CD4-positive, alpha-beta T cell (primary cell): Measurements from ENCODE around the gene KLHL20. TPM values are rescaled to one million over a fixed set of nuclear protein-coding genes. Genes with fewer than 3 reads are reported as not detected.

Source experiments
- ATAC-seq: fragments of 200-7000 bp; cut with Tn5 transposase; one replicate; pipeline ENCODE4 v1.10.0; 2022; ENCODE audit warnings: mild to moderate bottlenecking; ENCODE audit not compliant: poor library complexity
- CTCF ChIA-PET: fragments of 350-600 bp; sonication (Branson Sonifier 250); formaldehyde crosslinking; loops from one replicate; lab custom pipeline; 2021; ENCODE audit warnings: antibody characterized with exemption, inconsistent platforms; lab: Charles Lee
- POLR2A ChIA-PET: fragments of 350-600 bp; sonication (Branson Sonifier 250); formaldehyde crosslinking; loops from one replicate; lab custom pipeline; 2021; ENCODE audit warnings: antibody characterized with exemption, inconsistent platforms; lab: Charles Lee
- DNase-seq, 14 experiments: peaks; one replicate each; pipeline ENCODE4 v3.0.0-alpha.2; 2013 to 2020; ENCODE audit warnings: mixed read lengths in 2 of 14
- H3K27ac ChIP-seq, 2 donors: one replicate each; pipeline versions ENCODE4 v1.5.1 to v1.7.0; 2013; ENCODE audit warnings: low read length in 2 of 2, low read depth in 1 of 2, mild to moderate bottlenecking in 1 of 2
- H3K27me3 ChIP-seq, 2 experiments: 1 replicate in 1 of 2; 2 replicates in 1 of 2; pipeline versions ENCODE4 v1.6.1 to v1.7.0; 2013; ENCODE audit warnings: low read length in 2 of 2, control low read depth in 1 of 2, mild to moderate bottlenecking in 1 of 2, moderate library complexity in 1 of 2; ENCODE audit not compliant: insufficient read depth in 2 of 2, control insufficient read depth in 1 of 2
- H3K36me3 ChIP-seq: one replicate; pipeline ENCODE4 v1.6.1; 2013; ENCODE audit warnings: low read length, control low read depth; ENCODE audit not compliant: insufficient read depth
- H3K4me1 ChIP-seq: one replicate; pipeline ENCODE4 v1.6.1; 2013; ENCODE audit warnings: low read length, control low read depth; ENCODE audit not compliant: insufficient read depth
- H3K4me3 ChIP-seq: one replicate; pipeline ENCODE4 v1.5.1; 2013; ENCODE audit warnings: mild to moderate bottlenecking, low read length, moderate library complexity
- H3K9me3 ChIP-seq, 2 experiments: 1 replicate in 1 of 2; 2 replicates in 1 of 2; pipeline versions ENCODE4 v1.6.1 to v1.7.0; 2013; ENCODE audit warnings: low read length in 2 of 2, mild to moderate bottlenecking in 2 of 2, control low read depth in 1 of 2, moderate library complexity in 1 of 2; ENCODE audit not compliant: control insufficient read depth in 1 of 2, insufficient read depth in 1 of 2
- H3K27ac Mint-ChIP-seq: one replicate; pipeline ENCODE4 v1.8.0; 2020; ENCODE audit warnings: mixed read lengths
- H3K27me3 Mint-ChIP-seq: one replicate; pipeline ENCODE4 v1.8.0; 2021; ENCODE audit warnings: mixed read lengths
- H3K36me3 Mint-ChIP-seq: one replicate; pipeline ENCODE4 v1.8.0; 2021; ENCODE audit warnings: low read depth, mixed read lengths
- H3K4me1 Mint-ChIP-seq: one replicate; pipeline ENCODE4 v1.8.0; 2021; ENCODE audit warnings: low read depth, mixed read lengths
- H3K4me3 Mint-ChIP-seq: one replicate; pipeline ENCODE4 v1.8.0; 2020; ENCODE audit warnings: mild to moderate bottlenecking, mixed read lengths
- H3K9me3 Mint-ChIP-seq: one replicate; pipeline ENCODE4 v1.8.0; 2020; ENCODE audit warnings: mixed read lengths
- intact Hi-C, 2 experiments: fragments of 100-400 bp; cut with DNase I in 1 of 2; cut with micrococcal nuclease in 1 of 2; formaldehyde crosslinking; loops; one replicate each; pipeline versions ENCODE4 v1.15.1 to v1.9.0; 2023 to 2025; cut with DNase I, micrococcal nuclease
- total RNA-seq, 174 experiments: library from RNA in 2 of 174; stranded (reverse) in 2 of 174; gene quantifications; one replicate each; pipeline ENCODE4 v1.2.3 and lab custom pipeline; 2021 to 2026
- TF ChIP-seq, protein P1 (sequence below): fragments of 200-600 bp; IDR thresholded peaks from one replicate; pipeline ENCODE4 v1.8.0; 2022; ENCODE audit warnings: antibody characterized with exemption, mild to moderate bottlenecking

The KLHL20 gene
- total RNA-seq, 2 experiments from 2014 or later = 29.4 to 30.4 TPM

DNA sequence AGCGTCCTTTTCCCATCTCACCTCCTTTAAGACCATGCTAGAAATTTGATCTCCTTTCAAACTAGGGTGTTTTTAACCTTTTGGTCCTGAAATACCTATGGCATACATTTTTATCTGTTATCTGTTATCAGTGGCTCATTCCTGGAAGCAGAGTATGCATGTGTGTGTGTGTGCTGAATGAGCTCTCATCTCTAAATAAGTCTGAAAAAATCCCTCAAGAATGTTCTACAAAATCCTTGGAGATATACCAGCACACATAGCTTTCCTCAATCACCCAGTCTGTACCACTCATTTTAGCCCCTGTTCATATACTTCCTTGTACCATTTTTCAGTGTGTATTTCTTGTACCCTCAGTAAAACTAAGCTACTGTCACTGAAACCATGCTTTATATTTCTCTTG is 103.7 kb downstream of the KLHL20 start:
- Mint-ChIP-seq H3K27me3 (no peaks in the 10 kb centered on the region), H3K27ac (no peak overlapping the region), H3K9me3 (no peaks in the 10 kb centered on the region), H3K4me3 (no peak overlapping the region), H3K36me3 (peaks cover 17% of the 10 kb centered on the region), H3K4me1 (peaks cover 39% of the 10 kb centered on the region)
- TF ChIP-seq, protein P1, sequence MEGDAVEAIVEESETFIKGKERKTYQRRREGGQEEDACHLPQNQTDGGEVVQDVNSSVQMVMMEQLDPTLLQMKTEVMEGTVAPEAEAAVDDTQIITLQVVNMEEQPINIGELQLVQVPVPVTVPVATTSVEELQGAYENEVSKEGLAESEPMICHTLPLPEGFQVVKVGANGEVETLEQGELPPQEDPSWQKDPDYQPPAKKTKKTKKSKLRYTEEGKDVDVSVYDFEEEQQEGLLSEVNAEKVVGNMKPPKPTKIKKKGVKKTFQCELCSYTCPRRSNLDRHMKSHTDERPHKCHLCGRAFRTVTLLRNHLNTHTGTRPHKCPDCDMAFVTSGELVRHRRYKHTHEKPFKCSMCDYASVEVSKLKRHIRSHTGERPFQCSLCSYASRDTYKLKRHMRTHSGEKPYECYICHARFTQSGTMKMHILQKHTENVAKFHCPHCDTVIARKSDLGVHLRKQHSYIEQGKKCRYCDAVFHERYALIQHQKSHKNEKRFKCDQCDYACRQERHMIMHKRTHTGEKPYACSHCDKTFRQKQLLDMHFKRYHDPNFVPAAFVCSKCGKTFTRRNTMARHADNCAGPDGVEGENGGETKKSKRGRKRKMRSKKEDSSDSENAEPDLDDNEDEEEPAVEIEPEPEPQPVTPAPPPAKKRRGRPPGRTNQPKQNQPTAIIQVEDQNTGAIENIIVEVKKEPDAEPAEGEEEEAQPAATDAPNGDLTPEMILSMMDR = no peak
- peaks cover 9% of the 10 kb centered on the region for H3K4me1 ChIP-seq
- no peak for DNase-seq
- H3K9me3 ChIP-seq = no peaks in the 10 kb centered on the region
- ChIA-PET POLR2A (no interaction called here), CTCF (no interaction called here)
- no peak overlapping the region for H3K27ac ChIP-seq
- intact Hi-C loops = no loop called here
- peaks cover 7% of the 10 kb centered on the region for H3K36me3 ChIP-seq
- H3K4me3 ChIP-seq = no peak overlapping the region
- no peaks in the 10 kb centered on the region for H3K27me3 ChIP-seq
- ATAC-seq = no peak

DNA sequence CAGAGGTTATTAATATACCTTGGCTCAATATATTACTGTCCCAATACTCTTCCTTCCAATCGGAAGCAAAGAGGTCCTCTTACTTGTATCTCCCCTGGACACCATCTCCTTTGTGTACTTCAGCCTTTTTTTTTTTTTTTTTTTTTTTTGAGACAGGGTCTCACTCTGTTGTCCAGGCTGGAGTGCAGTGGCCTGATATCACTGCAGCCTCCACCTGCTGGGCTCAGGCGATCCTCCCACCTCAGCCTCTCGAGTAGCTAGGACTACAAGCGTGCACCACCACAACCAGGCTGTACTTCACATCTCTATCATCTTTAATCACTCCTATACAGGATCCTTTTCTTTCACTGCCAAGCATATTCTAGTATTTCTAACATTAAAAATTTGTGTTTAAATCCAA is 106.9 kb downstream of the KLHL20 start:
- POLR2A ChIA-PET = no interaction called here
- Histone ChIP-seq H3K27ac (no peak overlapping the region), H3K4me1 (peaks cover 26% of the 10 kb centered on the region), H3K9me3 (no peaks in the 10 kb centered on the region), H3K27me3 (no peaks in the 10 kb centered on the region), H3K4me3 (no peak overlapping the region), H3K36me3 (peaks cover 7% of the 10 kb centered on the region)
- intact Hi-C loops = loop anchor here (2.0 to 10.0 kb wide), 5 partner anchors 107 to 1289 kb away; partner anchors contain the start of genes KLHL20 (in 1 of the 2), MRPS14 (in 1 of the 2), RABGAP1L (in 1 of the 2) and SUCO (in 1 of the 2)
- CTCF ChIA-PET = interaction anchor here (0.5 to 1.2 kb wide), 2 partner anchors 26 to 107 kb away, joined by 4 read pairs; partner anchors contain the start of gene KLHL20
- no peaks in the 10 kb centered on the region for H3K9me3 Mint-ChIP-seq
- H3K27me3 Mint-ChIP-seq = no peaks in the 10 kb centered on the region
- DNase-seq = no peak
- TF ChIP-seq, protein P1 = no peak
- peaks cover 41% of the 10 kb centered on the region for H3K4me1 Mint-ChIP-seq
- peaks cover 17% of the 10 kb centered on the region for H3K36me3 Mint-ChIP-seq
- H3K4me3 Mint-ChIP-seq = peak overlapping the region; percentile 22
- no peak for ATAC-seq
- H3K27ac Mint-ChIP-seq = no peak overlapping the region

DNA sequence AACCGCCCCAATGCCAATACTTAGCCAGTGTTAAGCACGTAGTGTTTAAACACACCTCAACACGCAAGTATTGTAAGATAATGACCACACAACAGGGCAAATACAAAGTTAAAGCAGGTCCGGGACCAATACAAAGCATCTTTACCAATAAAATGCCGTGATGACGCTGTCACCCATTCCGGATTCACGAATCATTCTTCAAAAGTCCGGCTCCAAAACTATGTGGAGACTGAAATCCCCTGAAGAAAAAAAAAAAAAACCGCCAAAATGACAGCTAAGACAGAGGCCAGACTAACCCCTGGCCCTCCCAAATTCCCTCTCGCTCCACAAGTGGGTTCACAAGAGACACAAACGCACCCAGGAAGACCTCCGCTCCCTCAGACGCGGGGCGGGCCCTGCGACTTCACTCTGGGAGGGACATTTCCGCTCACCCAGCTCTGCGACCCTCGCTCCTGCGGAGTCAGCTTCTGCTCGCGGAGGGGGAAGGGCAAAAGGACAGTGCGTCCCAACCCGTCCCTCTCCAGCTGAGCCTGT is 109.1 kb downstream of the KLHL20 start:
- peaks cover 26% of the 10 kb centered on the region for H3K4me1 ChIP-seq
- ATAC-seq (peak; percentile 8), DNase-seq (no peak)
- peak overlapping the region; percentile 77 to 92 for H3K27ac ChIP-seq
- ChIA-PET POLR2A (interaction anchor here (0.6 to 5.0 kb wide), 16 partner anchors 13 to 1936 kb away, joined by 3 to 96 read pairs (median 4); partner anchors contain the start of genes CACYBP, GAS5, KLHL20 and MRPS14), CTCF (interaction anchor here (0.7 to 2.1 kb wide), 4 partner anchors 40 to 404 kb away, joined by 3 to 8 read pairs (median 4); partner anchors contain the start of gene KLHL20)
- H3K36me3 Mint-ChIP-seq = peaks cover 20% of the 10 kb centered on the region
- H3K27me3 ChIP-seq = no peaks in the 10 kb centered on the region
- no peaks in the 10 kb centered on the region for H3K27me3 Mint-ChIP-seq
- H3K9me3 Mint-ChIP-seq = no peaks in the 10 kb centered on the region
- TF ChIP-seq, protein P1 = no peak
- H3K4me3 ChIP-seq = peak overlapping the region; percentile 94
- no peaks in the 10 kb centered on the region for H3K9me3 ChIP-seq
- peaks cover 45% of the 10 kb centered on the region for H3K4me1 Mint-ChIP-seq
- intact Hi-C loops = loop anchor here (1.0 to 10.0 kb wide), 12 partner anchors 44 to 1292 kb away; partner anchors contain the start of genes KLHL20 (in 2 of the 2), ZBTB37 (in 2 of the 2), MRPS14 (in 1 of the 2) and RABGAP1L (in 1 of the 2)
- H3K4me3 Mint-ChIP-seq = peak overlapping the region; percentile 96
- no peaks in the 10 kb centered on the region for H3K36me3 ChIP-seq
- H3K27ac Mint-ChIP-seq = peak overlapping the region; percentile 89
